K562 (cell line): ENCODE measurements around the gene FBXO17. TPM values are rescaled to one million over a fixed set of nuclear protein-coding genes. Genes with fewer than 3 reads are reported as not detected.

Experiments used
- CREM ChIP-seq: IDR thresholded peaks from 2 replicates; pipeline ENCODE4 v1.6.1; 2014; ENCODE audit warnings: antibody characterized with exemption, low read depth
- DMBX1 ChIP-seq: fragments of 250-450 bp; sonication (Bioruptor Pico); IDR thresholded peaks from 2 replicates; pipeline ENCODE4 v1.8.0; 2022; ENCODE audit warnings: inconsistent platforms, mild to moderate bottlenecking, moderate library complexity, borderline replicate concordance
- EP300 ChIP-seq: IDR thresholded peaks from 2 replicates; pipeline ENCODE4 v1.6.1; 2012; ENCODE audit warnings: low read length, improper control_type of control experiment
- HES1 ChIP-seq: fragments of 450-650 bp; IDR thresholded peaks from 2 replicates; pipeline ENCODE4 v1.6.1; 2016; ENCODE audit warnings: low read depth, mild to moderate bottlenecking, moderate library complexity
- ILF3 ChIP-seq: fragments of 450-650 bp; IDR thresholded peaks from 2 replicates; pipeline ENCODE4 v1.6.1; 2018; ENCODE audit warnings: antibody characterized with exemption, mild to moderate bottlenecking, moderate library complexity, borderline replicate concordance
- MEF2A ChIP-seq: IDR thresholded peaks from 2 replicates; pipeline ENCODE4 v1.6.1; 2011; ENCODE audit warnings: low read depth, mild to moderate bottlenecking, low read length, moderate library complexity; ENCODE audit not compliant: control insufficient read depth
- MTA2 ChIP-seq: fragments of 450-650 bp; IDR thresholded peaks from 2 replicates; pipeline ENCODE4 v1.6.1; 2016; ENCODE audit warnings: low read depth
- NCOA4 ChIP-seq: fragments of 450-650 bp; IDR thresholded peaks from 2 replicates; pipeline ENCODE4 v1.6.1; 2018; ENCODE audit warnings: mild to moderate bottlenecking; ENCODE audit not compliant: partially characterized antibody
- NR0B1 ChIP-seq: fragments of 450-650 bp; IDR thresholded peaks from one replicate; pipeline ENCODE4 v1.6.1; 2018; ENCODE audit warnings: mild to moderate bottlenecking, moderate library complexity; ENCODE audit not compliant: partially characterized antibody
- NUFIP1 ChIP-seq: fragments of 450-650 bp; IDR thresholded peaks from 2 replicates; pipeline ENCODE4 v1.6.1; 2018; ENCODE audit not compliant: partially characterized antibody
- PML ChIP-seq: IDR thresholded peaks from 2 replicates; pipeline ENCODE4 v1.6.1; 2012; ENCODE audit warnings: low read length, inconsistent platforms
- PYGO2 ChIP-seq: fragments of 450-650 bp; IDR thresholded peaks from 2 replicates; pipeline ENCODE4 v1.6.1; 2016; ENCODE audit warnings: mild to moderate bottlenecking, missing genetic modification characterization, moderate library complexity, missing compliant biosample characterization
- RBM14 ChIP-seq: fragments of 200-400 bp; formaldehyde crosslinking; IDR thresholded peaks from 2 replicates; pipeline ENCODE4 v1.6.1; 2018; ENCODE audit warnings: low read depth, mild to moderate bottlenecking, low read length, moderate library complexity, borderline replicate concordance; ENCODE audit not compliant: insufficient read depth
- RNF2 ChIP-seq: sonication (generic); IDR thresholded peaks from 2 replicates; pipeline ENCODE4 v1.6.1; 2016
- SMARCB1 ChIP-seq: IDR thresholded peaks from 2 replicates; pipeline ENCODE4 v1.6.1; 2011; ENCODE audit warnings: improper control_type of control experiment, low read depth; ENCODE audit not compliant: insufficient read length
- SRF ChIP-seq, 2 experiments: fragments of 250-450, 450-650 bp in 1 of 2; sonication (Bioruptor Pico) in 1 of 2; sonication (generic) in 1 of 2; formaldehyde crosslinking; IDR thresholded peaks; 2 replicates each; pipeline versions ENCODE4 v1.5.0 to v1.5.1; 2020 to 2022; ENCODE audit warnings: mild to moderate bottlenecking in 1 of 2, missing genetic modification reagents in 1 of 2
- TCFL5 ChIP-seq: fragments of 250-450 bp; sonication (Bioruptor Pico); conservative IDR thresholded peaks from 2 replicates; pipeline ENCODE4 v1.6.1; 2021; ENCODE audit warnings: mild to moderate bottlenecking, moderate library complexity, matching md5 sums
- ZBTB12 ChIP-seq: fragments of 250-450 bp; sonication (Bioruptor Pico); IDR thresholded peaks from 2 replicates; pipeline ENCODE4 v1.4.0; 2020
- ZBTB8A ChIP-seq: fragments of 450-650 bp; IDR thresholded peaks from 2 replicates; pipeline ENCODE4 v1.6.1; 2018; ENCODE audit warnings: mild to moderate bottlenecking, moderate library complexity; ENCODE audit not compliant: partially characterized antibody
- ZNF24 ChIP-seq: fragments of 450-650 bp; IDR thresholded peaks from 2 replicates; pipeline ENCODE4 v1.6.1; 2016
- ZNF316 ChIP-seq: fragments of 450-650 bp; IDR thresholded peaks from 2 replicates; pipeline ENCODE4 v1.6.1; 2016
- polyA plus RNA-seq, 8 experiments: library from polyadenylated mRNA; depleted of rRNA in 4 of 8; stranded (reverse) in 5 of 8; unstranded in 3 of 8; fragments of >200 nt; fragmentation: Nextera tagmentation in 2 of 8; fragmentation: Illumina TruSeq in 1 of 8; extraction: Ambion mirVana in 2 of 8; extraction: Trizol in 1 of 8; gene quantifications; 2 replicates each; pipeline versions ENCODE4 v1.2.1 to v1.2.3, GENCODE V29; 2011 to 2014; ENCODE audit warnings: inconsistent platforms in 1 of 8, missing spikeins in 1 of 8
- total RNA-seq, 7 experiments: library from RNA; depleted of rRNA in 6 of 7; stranded (reverse); fragments of >200 nt in 6 of 7; fragmentation: Illumina TruSeq in 2 of 7; extraction: Trizol in 2 of 7; gene quantifications; 2 replicates each; pipeline versions ENCODE4 v1.2.1 to v1.2.3, GENCODE V29; 2011 to 2021; ENCODE audit warnings: low replicate concordance in 1 of 7
- TF ChIP-seq, protein P1 (sequence below): fragments of 450-650 bp; formaldehyde crosslinking; IDR thresholded peaks from 2 replicates; pipeline ENCODE4 v1.4.0; 2020; ENCODE audit warnings: mild to moderate bottlenecking, mixed read lengths
- TF ChIP-seq, protein P2 (sequence below): IDR thresholded peaks from 2 replicates; pipeline ENCODE4 v1.6.1; 2012; ENCODE audit warnings: low read depth, low read length, improper control_type of control experiment, borderline replicate concordance

The FBXO17 gene
- total and polyA plus RNA-seq, 9 of the 15 experiments (the other 6 are each of a cell fraction or from before 2014, with no cell fraction given): 4.1 to 27.1 (median 19.0) TPM

- TF ChIP-seq ZBTB12 (CRISPR knock-in tag) (peak; percentile 39; the same call in 1 of the 2 replicates), HES1 (no peak), NR0B1 (no peak), PYGO2 (no peak), ZBTB8A (no peak), SRF (CRISPR knock-in tag; IDR thresholded peaks at IDR 0.05) (no peak), ZNF316 (no peak), NUFIP1 (no peak), RBM14 (no peak), DMBX1 (CRISPR knock-in tag) (no peak), CREM (no peak), SMARCB1 (no peak), ZNF24 (peak; percentile 94), TCFL5 (CRISPR knock-in tag) (no peak), ILF3 (no peak), PML (no peak; the same call in 1 of the 2 replicates), RNF2 (no peak), MEF2A (no peak), NCOA4 (no peak), EP300 (peak; percentile 21; the same call in 1 of the 2 replicates), MTA2 (no peak; the same call in 1 of the 2 replicates)
- TF ChIP-seq, protein P1, sequence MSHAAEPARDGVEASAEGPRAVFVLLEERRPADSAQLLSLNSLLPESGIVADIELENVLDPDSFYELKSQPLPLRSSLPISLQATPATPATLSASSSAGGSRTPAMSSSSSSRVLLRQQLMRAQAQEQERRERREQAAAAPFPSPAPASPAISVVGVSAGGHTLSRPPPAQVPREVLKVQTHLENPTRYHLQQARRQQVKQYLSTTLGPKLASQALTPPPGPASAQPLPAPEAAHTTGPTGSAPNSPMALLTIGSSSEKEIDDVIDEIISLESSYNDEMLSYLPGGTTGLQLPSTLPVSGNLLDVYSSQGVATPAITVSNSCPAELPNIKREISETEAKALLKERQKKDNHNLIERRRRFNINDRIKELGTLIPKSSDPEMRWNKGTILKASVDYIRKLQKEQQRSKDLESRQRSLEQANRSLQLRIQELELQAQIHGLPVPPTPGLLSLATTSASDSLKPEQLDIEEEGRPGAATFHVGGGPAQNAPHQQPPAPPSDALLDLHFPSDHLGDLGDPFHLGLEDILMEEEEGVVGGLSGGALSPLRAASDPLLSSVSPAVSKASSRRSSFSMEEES (CRISPR knock-in tag): no peak; the same call in 1 of the 2 replicates
- TF ChIP-seq, protein P2, sequence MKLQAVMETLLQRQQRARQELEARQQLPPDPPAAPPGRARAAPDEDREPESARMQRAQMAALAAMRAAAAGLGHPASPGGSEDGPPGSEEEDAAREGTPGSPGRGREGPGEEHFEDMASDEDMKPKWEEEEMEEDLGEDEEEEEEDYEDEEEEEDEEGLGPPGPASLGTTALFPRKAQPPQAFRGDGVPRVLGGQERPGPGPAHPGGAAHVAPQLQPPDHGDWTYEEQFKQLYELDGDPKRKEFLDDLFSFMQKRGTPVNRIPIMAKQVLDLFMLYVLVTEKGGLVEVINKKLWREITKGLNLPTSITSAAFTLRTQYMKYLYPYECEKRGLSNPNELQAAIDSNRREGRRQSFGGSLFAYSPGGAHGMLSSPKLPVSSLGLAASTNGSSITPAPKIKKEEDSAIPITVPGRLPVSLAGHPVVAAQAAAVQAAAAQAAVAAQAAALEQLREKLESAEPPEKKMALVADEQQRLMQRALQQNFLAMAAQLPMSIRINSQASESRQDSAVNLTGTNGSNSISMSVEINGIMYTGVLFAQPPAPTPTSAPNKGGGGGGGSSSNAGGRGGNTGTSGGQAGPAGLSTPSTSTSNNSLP: no peak
Observed at GRCh38 chr19:38929929-38930775, 45.4 kb downstream of the FBXO17 start, which contains the start of gene SARS2 (continued).
